Pancreas (tissue), 10 donors: ENCODE measurements around the gene RAB1A. TPM values are rescaled to one million over a fixed set of nuclear protein-coding genes. Genes with fewer than 3 reads are reported as not detected.

Experiments
- ATAC-seq, 4 donors: fragments of 200-7000 bp; cut with Tn5 transposase; one replicate each; pipeline versions ENCODE4 v1.8.0 to v1.9.1; 2020; ENCODE audit warnings: mild to moderate bottlenecking in 4 of 4, moderate library complexity in 4 of 4
- DNase-seq, 6 donors: peaks; one replicate each; pipeline ENCODE4 v3.0.0-alpha.2; 2020
- FAIRE-seq: peaks from 2 replicates; lab custom pipeline; 2012; peaks lifted over from hg19 to GRCh38; lab: Jason Lieb, UNC
- H3K27ac ChIP-seq, 4 donors: fragments of 200-600 bp; sonication (generic); 1 replicate in 3 of 4; 2 replicates in 1 of 4; pipeline versions ENCODE4 v1.5.0 to v1.8.0; 2020
- H3K27me3 ChIP-seq, 4 donors: fragments of 200-600 bp; one replicate each; pipeline ENCODE4 v1.8.0; 2021
- H3K36me3 ChIP-seq, 3 donors: fragments of 200-600 bp; sonication (generic) in 1 of 3; one replicate each; pipeline versions ENCODE4 v1.5.0 to v1.8.0; 2020 to 2021
- H3K4me1 ChIP-seq, 3 donors: fragments of 200-600 bp; one replicate each; pipeline ENCODE4 v1.8.0; 2021
- H3K4me3 ChIP-seq, 4 donors: fragments of 200-600 bp; sonication (generic) in 2 of 4; one replicate each; pipeline versions ENCODE4 v1.5.0 to v1.8.0; 2020 to 2021
- H3K9me3 ChIP-seq, 4 donors: fragments of 200-600 bp; one replicate each; pipeline ENCODE4 v1.8.0; 2021
- WGBS, 2 donors: extraction: QIAGEN DNeasy Blood & Tissue Kit; methylation state at CpG; one replicate each; pipeline ENCODE4 v1.1.7; 2013; 5-methylcytosine and 5-hydroxymethylcytosine counted together
- intact Hi-C, 3 donors: fragments of 100-400 bp; cut with DNase I; formaldehyde crosslinking; loops; one replicate each; pipeline versions ENCODE4 v1.11.1 to v1.14.2; 2022
- polyA plus RNA-seq, 2 donors: library from polyadenylated mRNA; stranded (reverse); fragments of 200-250 nt; gene quantifications; one replicate each; pipeline ENCODE4 v1.2.3, GENCODE V29; 2013
- total RNA-seq, 6 donors: library from RNA; stranded (reverse); fragmentation: NEBNext Ultra II Directional in 4 of 6; extraction: Animal tissue kit (Norgen Biotek cat#: 25700) in 4 of 6; gene quantifications; one replicate each; pipeline versions ENCODE4 v1.2.1 to v1.2.4, GENCODE V29; 2021 to 2023
- TF ChIP-seq, protein P1 (sequence below), 4 donors: fragments of 200-600 bp; sonication (generic) in 3 of 4; IDR thresholded peaks; one replicate each; pipeline versions ENCODE4 v1.5.0 to v1.8.0; 2021; ENCODE audit warnings: antibody characterized with exemption in 4 of 4
- donor health status: healthy with polysubstance abuse.
- donor health status: DM: no; HTN: no; CAD: no; lungs with moderate emphysema.
- donor health status: DM: no; HTN: no; CAD: no.
- donor health status: control.
- donor health status: control.
- donor health status: Bipolar disorder and iron deficiency.
- donor health status: DM: yes; HTN: yes; CAD: no.
- donor health status: DM: no; HTN: no; CAD: no.
- donor health status: DM: no; HTN: no; CAD: no.
- donor health status: DM: yes; HTN: yes; CAD: no.

Gene RAB1A
- total and polyA plus RNA-seq, 8 donors = 43.1 to 84.0 (median 67.5) TPM

DNA sequence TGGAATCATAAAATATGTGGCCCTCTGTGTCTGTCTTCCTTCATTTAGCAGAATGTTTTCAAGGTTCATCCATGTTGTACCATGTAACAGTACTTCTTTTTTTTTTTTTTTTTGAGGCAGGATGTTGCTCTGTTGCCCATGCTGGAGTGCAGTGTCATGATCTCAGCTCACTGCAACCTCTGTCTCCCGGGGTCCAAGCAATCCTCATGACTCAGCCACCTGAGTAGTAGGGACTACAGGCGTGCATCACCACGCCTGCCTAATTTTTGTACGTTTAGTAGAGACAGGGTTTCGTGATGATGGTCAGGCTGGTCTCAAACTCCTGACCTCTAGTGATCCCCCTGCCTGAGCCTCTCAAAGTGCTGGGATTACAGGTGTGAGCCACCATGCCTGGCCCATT lies 31.2 kb downstream of the RAB1A start:
- Histone ChIP-seq H3K4me1 (peaks cover 3 to 18% (median 15%) of the 10 kb centered on the region in 3 donors), H3K36me3 (peaks cover 0 to 38% (median 0%) of the 10 kb centered on the region in 3 donors), H3K9me3 (no peaks in the 10 kb centered on the region), H3K4me3 (no peak overlapping the region), H3K27ac (no peak overlapping the region), H3K27me3 (no peaks in the 10 kb centered on the region)
- DNase-seq (no peak), FAIRE-seq (no peak), ATAC-seq (no peak)
- TF ChIP-seq, protein P1, sequence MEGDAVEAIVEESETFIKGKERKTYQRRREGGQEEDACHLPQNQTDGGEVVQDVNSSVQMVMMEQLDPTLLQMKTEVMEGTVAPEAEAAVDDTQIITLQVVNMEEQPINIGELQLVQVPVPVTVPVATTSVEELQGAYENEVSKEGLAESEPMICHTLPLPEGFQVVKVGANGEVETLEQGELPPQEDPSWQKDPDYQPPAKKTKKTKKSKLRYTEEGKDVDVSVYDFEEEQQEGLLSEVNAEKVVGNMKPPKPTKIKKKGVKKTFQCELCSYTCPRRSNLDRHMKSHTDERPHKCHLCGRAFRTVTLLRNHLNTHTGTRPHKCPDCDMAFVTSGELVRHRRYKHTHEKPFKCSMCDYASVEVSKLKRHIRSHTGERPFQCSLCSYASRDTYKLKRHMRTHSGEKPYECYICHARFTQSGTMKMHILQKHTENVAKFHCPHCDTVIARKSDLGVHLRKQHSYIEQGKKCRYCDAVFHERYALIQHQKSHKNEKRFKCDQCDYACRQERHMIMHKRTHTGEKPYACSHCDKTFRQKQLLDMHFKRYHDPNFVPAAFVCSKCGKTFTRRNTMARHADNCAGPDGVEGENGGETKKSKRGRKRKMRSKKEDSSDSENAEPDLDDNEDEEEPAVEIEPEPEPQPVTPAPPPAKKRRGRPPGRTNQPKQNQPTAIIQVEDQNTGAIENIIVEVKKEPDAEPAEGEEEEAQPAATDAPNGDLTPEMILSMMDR (IDR thresholded peaks at IDR 0.05) = no peak
- 85 to 86% methylated on average over 5 of the region's 5 CpGs for WGBS, 2 donors
- intact Hi-C loops = no loop called here

DNA sequence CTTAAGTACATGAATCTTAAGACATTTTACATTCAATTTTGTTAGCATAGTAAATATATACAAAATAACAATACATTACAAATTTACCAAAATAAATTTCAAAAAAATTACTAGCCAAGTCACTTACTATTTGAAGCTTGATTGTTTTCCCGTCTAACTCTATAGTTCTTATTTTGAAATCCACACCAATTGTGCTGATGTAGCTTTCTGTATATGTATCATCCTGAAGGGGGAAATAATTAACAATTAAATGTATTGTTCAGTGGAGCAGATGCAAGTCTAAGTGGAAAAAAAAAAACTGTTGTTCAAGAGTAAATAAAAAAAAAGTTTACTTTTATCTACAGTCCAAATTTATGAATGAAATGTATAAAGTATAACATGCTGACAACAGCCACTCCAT lies 32.1 kb downstream of the RAB1A start:
- no peak overlapping the region for H3K27ac ChIP-seq
- H3K4me3 ChIP-seq = no peak overlapping the region
- no peaks in the 10 kb centered on the region for H3K9me3 ChIP-seq
- 28 to 33% methylated on average over 1 of the region's 1 CpG for WGBS, 2 donors
- H3K4me1 ChIP-seq = peaks cover 3 to 12% (median 9%) of the 10 kb centered on the region in 3 donors
- intact Hi-C loops = no loop called here
- FAIRE-seq (no peak), DNase-seq (no peak), ATAC-seq (no peak)
- TF ChIP-seq, protein P1 (IDR thresholded peaks at IDR 0.05) = no peak
- H3K36me3 ChIP-seq = peaks cover 0 to 34% (median 0%) of the 10 kb centered on the region in 3 donors
- H3K27me3 ChIP-seq = no peaks in the 10 kb centered on the region

DNA sequence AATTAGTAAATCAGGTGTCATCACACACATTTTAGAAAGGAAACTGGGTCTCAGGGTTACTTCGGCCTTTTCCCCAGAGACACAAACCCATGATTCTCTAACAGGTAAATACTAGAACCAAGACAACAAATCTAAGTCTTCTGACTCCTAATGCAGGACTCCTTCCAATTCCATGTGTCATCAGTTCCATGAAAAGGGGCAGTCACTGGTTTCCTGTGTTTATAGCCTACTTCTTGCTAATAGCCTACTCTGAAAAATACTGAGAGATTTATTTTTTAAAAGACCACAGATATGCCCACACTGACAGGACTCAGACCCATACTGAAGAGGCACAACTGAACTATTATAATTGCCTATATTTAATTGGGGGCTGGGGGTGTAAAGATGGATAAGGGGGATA lies 33.0 kb downstream of the RAB1A start:
- TF ChIP-seq, protein P1 (IDR thresholded peaks at IDR 0.05) = no peak
- Histone ChIP-seq H3K4me3 (no peak overlapping the region), H3K9me3 (no peaks in the 10 kb centered on the region), H3K4me1 (peaks cover 3 to 6% (median 5%) of the 10 kb centered on the region in 3 donors), H3K36me3 (peaks cover 0 to 35% (median 0%) of the 10 kb centered on the region in 3 donors), H3K27ac (no peak overlapping the region), H3K27me3 (no peaks in the 10 kb centered on the region)
- DNase-seq = no peak
- 89 to 92% methylated on average over 1 of the region's 1 CpG for WGBS, 2 donors
- ATAC-seq = no peak
- intact Hi-C loops = no loop called here
- FAIRE-seq = no peak

DNA sequence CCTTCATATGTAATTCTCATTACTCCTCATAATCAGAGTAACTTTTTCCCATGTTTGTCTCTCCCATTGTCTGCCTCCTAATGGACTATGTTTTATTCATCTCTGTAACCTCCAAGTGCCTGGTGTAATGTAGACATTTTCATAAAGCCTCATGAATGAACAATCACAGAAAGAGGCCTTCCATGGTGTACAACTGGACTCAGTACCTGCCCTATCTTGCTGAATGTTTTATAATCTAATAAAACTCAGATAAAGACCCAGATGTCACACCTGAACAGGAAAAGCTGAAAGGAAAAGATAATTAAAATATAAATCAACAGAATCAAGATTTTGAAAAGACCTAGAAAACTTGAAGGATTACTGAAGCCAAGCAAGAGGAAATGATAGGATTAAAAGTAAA lies 36.7 kb downstream of the RAB1A start:
- H3K4me3 ChIP-seq = no peak overlapping the region
- FAIRE-seq = no peak
- H3K27ac ChIP-seq = no peak overlapping the region
- peaks cover 0 to 43% (median 0%) of the 10 kb centered on the region in 3 donors for H3K36me3 ChIP-seq
- H3K4me1 ChIP-seq = peaks cover under 1 to 7% (median 3%) of the 10 kb centered on the region in 3 donors
- TF ChIP-seq, protein P1 (IDR thresholded peaks at IDR 0.05) = no peak
- intact Hi-C loops = no loop called here
- DNase-seq = no peak
- no peaks in the 10 kb centered on the region for H3K9me3 ChIP-seq
- ATAC-seq = no peak
- no peaks in the 10 kb centered on the region for H3K27me3 ChIP-seq

DNA sequence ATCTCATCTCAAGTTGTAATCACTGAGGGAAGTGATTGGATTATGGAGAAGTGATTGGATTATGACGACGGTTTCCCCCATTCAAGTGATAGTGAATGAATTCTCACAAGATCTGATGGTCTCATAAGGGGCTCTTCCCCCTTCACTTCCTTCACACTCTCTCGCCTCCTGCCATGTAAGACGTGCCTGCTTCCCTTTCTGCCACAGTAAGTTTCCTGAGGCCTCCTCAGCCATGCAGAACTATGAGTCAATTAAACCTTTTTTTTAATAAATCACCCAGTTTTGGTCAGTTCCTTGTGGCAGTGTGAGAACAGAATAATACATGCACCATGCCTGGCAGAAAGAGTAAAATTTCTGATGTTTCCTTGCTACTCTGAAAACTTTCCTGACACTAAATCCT lies 37.1 kb downstream of the RAB1A start:
- ATAC-seq (no peak), FAIRE-seq (no peak), DNase-seq (no peak)
- TF ChIP-seq, protein P1 (IDR thresholded peaks at IDR 0.05) = no peak
- no peak overlapping the region for H3K27ac ChIP-seq
- intact Hi-C loops = no loop called here
- 90 to 94% methylated on average over 4 of the region's 4 CpGs for WGBS, 2 donors
- H3K4me3 ChIP-seq = no peak overlapping the region
- H3K27me3 ChIP-seq = no peaks in the 10 kb centered on the region
- peaks cover 0 to 47% (median 0%) of the 10 kb centered on the region in 3 donors for H3K36me3 ChIP-seq
- peaks cover 0 to 9% (median 3%) of the 10 kb centered on the region in 3 donors for H3K4me1 ChIP-seq
- H3K9me3 ChIP-seq = no peaks in the 10 kb centered on the region
